CD4-positive, alpha-beta T cell treated with Interferon alpha-2 for 1 hour (primary cell): Measurements from ENCODE around the gene SVEP1.

Experiments
- DNase-seq, 2 donors: peaks; one replicate each; pipeline ENCODE4 v3.0.0-alpha.2; 2020 to 2022

Gene SVEP1

GRCh38 chr9:110356639-110357395, 222.7 kb downstream of the SVEP1 start:
- DNase-seq: no peak

- no peak for DNase-seq
Observed at GRCh38 chr9:110355911-110356310, 223.6 kb downstream of the SVEP1 start.

GRCh38 chr9:110351009-110351467, 228.5 kb downstream of the SVEP1 start:
- no peak for DNase-seq

GRCh38 chr9:110346325-110346724, 233.2 kb downstream of the SVEP1 start:
- DNase-seq: no peak

GRCh38 chr9:110344821-110345220, 234.7 kb downstream of the SVEP1 start:
- no peak for DNase-seq

- no peak for DNase-seq
Observed at GRCh38 chr9:110343551-110343950, 236.0 kb downstream of the SVEP1 start.

GRCh38 chr9:110340306-110340705, 239.2 kb downstream of the SVEP1 start:
- DNase-seq: no peak

GRCh38 chr9:110338143-110338542, 241.4 kb downstream of the SVEP1 start:
- DNase-seq: no peak

- DNase-seq: no peak
Observed at GRCh38 chr9:110337727-110338126, 241.8 kb downstream of the SVEP1 start, which contains the start of gene TXNDC8. Gene TXNDC8 (minus strand): TSS chr9:110337863.

- no peak for DNase-seq
Observed at GRCh38 chr9:110336363-110336762, 243.2 kb downstream of the SVEP1 start.

GRCh38 chr9:110334871-110335270, 244.7 kb downstream of the SVEP1 start:
- no peak for DNase-seq

- no peak for DNase-seq
Observed at GRCh38 chr9:110334183-110334582, 245.4 kb downstream of the SVEP1 start.

GRCh38 chr9:110332766-110333165, 246.8 kb downstream of the SVEP1 start:
- DNase-seq: no peak

- no peak for DNase-seq
Observed at GRCh38 chr9:110330484-110331105, 248.9 kb downstream of the SVEP1 start.

GRCh38 chr9:110329639-110330230, 249.8 kb downstream of the SVEP1 start:
- peak in 1 of 2 donors; percentile 2 for DNase-seq

- no peak for DNase-seq
Observed at GRCh38 chr9:110328763-110329162, 250.8 kb downstream of the SVEP1 start.

- DNase-seq: no peak
Observed at GRCh38 chr9:110327716-110328115, 251.8 kb downstream of the SVEP1 start.

GRCh38 chr9:110323818-110324217, 255.7 kb downstream of the SVEP1 start:
- no peak for DNase-seq

- DNase-seq: no peak
Observed at GRCh38 chr9:110320651-110321445, 258.7 kb downstream of the SVEP1 start.

GRCh38 chr9:110319781-110320492, 259.6 kb downstream of the SVEP1 start:
- no peak for DNase-seq

GRCh38 chr9:110317911-110318310, 261.6 kb downstream of the SVEP1 start:
- DNase-seq: no peak
